WTC11 (cell line): Measurements from ENCODE around the gene PER1. TPM values are rescaled to one million over a fixed set of nuclear protein-coding genes. Genes with fewer than 3 reads are reported as not detected.
A peak's percentile ranks its signal among the peaks of the same experiment; 100 is the strongest.

Experiments
- ARID4B ChIP-seq: sonication (generic); formaldehyde crosslinking; IDR thresholded peaks from 2 replicates; pipeline ENCODE4 v1.8.0; 2023; ENCODE audit warnings: missing genetic modification reagents, mild to moderate bottlenecking, borderline replicate concordance
- ATF1 ChIP-seq: sonication (generic); formaldehyde crosslinking; IDR thresholded peaks from 2 replicates; pipeline ENCODE4 v1.8.1; 2023; ENCODE audit warnings: mild to moderate bottlenecking, moderate library complexity, missing genetic modification reagents
- CREM ChIP-seq: sonication (generic); formaldehyde crosslinking; IDR thresholded peaks from 2 replicates; pipeline ENCODE4 v1.8.1; 2022; ENCODE audit warnings: mild to moderate bottlenecking, missing genetic modification reagents, moderate library complexity
- E2F5 ChIP-seq: sonication (generic); formaldehyde crosslinking; IDR thresholded peaks from 2 replicates; pipeline ENCODE4 v1.8.1; 2022; ENCODE audit warnings: mild to moderate bottlenecking, moderate library complexity, missing genetic modification reagents
- ETV6 ChIP-seq: sonication (generic); formaldehyde crosslinking; IDR thresholded peaks from 2 replicates; pipeline ENCODE4 v1.8.1; 2022; ENCODE audit warnings: mild to moderate bottlenecking, missing genetic modification reagents
- GRHL2 ChIP-seq: fragments of 250-450 bp; sonication (Bioruptor Pico); IDR thresholded peaks from 2 replicates; pipeline ENCODE4 v1.8.0; 2022; ENCODE audit warnings: mild to moderate bottlenecking, moderate library complexity; ENCODE audit not compliant: insufficient replicate concordance, severe bottlenecking
- GTF2I ChIP-seq: fragments of 250-450 bp; sonication (Bioruptor Pico); conservative IDR thresholded peaks from 2 replicates; pipeline ENCODE4 v1.4.0; 2021; ENCODE audit warnings: mild to moderate bottlenecking
- HMGA2 ChIP-seq: fragments of 250-450 bp; sonication (Bioruptor Pico); IDR thresholded peaks from 2 replicates; pipeline ENCODE4 v1.4.0; 2021; ENCODE audit warnings: mild to moderate bottlenecking, moderate library complexity
- JUN ChIP-seq: sonication (generic); formaldehyde crosslinking; IDR thresholded peaks from 2 replicates; pipeline ENCODE4 v1.8.0; 2023; ENCODE audit warnings: mild to moderate bottlenecking, missing genetic modification reagents
- NFYB ChIP-seq: sonication (generic); formaldehyde crosslinking; conservative IDR thresholded peaks from 2 replicates; pipeline ENCODE4 v1.8.0; 2022; ENCODE audit warnings: low read depth, missing genetic modification reagents
- PRRX2 ChIP-seq: fragments of 250-450 bp; sonication (Bioruptor Pico); IDR thresholded peaks from 2 replicates; pipeline ENCODE4 v1.8.0; 2021; ENCODE audit warnings: mild to moderate bottlenecking
- STAT6 ChIP-seq: sonication (generic); formaldehyde crosslinking; conservative IDR thresholded peaks from 2 replicates; pipeline ENCODE4 v1.8.1; 2023; ENCODE audit warnings: mild to moderate bottlenecking, low read depth, missing genetic modification reagents, moderate library complexity
- TCF7 ChIP-seq: sonication (generic); formaldehyde crosslinking; IDR thresholded peaks from 2 replicates; pipeline ENCODE4 v1.8.0; 2022; ENCODE audit warnings: mild to moderate bottlenecking, low read depth, missing genetic modification reagents, moderate library complexity
- TP53 ChIP-seq: sonication (generic); formaldehyde crosslinking; IDR thresholded peaks from 2 replicates; pipeline ENCODE4 v1.8.1; 2023; ENCODE audit warnings: mild to moderate bottlenecking, missing genetic modification reagents
- ZBTB21 ChIP-seq: sonication (generic); formaldehyde crosslinking; IDR thresholded peaks from 2 replicates; pipeline ENCODE4 v1.8.1; 2023; ENCODE audit warnings: mild to moderate bottlenecking, missing genetic modification reagents, borderline replicate concordance
- ZNF232 ChIP-seq: sonication (generic); formaldehyde crosslinking; IDR thresholded peaks from 2 replicates; pipeline ENCODE4 v1.8.0; 2022; ENCODE audit warnings: mild to moderate bottlenecking, missing genetic modification reagents
- ZNF263 ChIP-seq: sonication (generic); formaldehyde crosslinking; IDR thresholded peaks from 2 replicates; pipeline ENCODE4 v1.8.1; 2022; ENCODE audit warnings: low read depth, mild to moderate bottlenecking, moderate library complexity, missing genetic modification reagents
- ZNF317 ChIP-seq: sonication (generic); formaldehyde crosslinking; IDR thresholded peaks from 2 replicates; pipeline ENCODE4 v1.8.1; 2023; ENCODE audit warnings: low read depth, mild to moderate bottlenecking, moderate library complexity, missing genetic modification reagents, borderline replicate concordance
- total RNA-seq: library from RNA; stranded (reverse); gene quantifications from 3 replicates; pipeline ENCODE4 v1.2.3, GENCODE V29; 2021
- TF ChIP-seq, protein P1 (sequence below): fragments of 250-450 bp; sonication (Bioruptor Pico); conservative IDR thresholded peaks from 2 replicates; pipeline ENCODE4 v1.9.0; 2021; ENCODE audit warnings: mild to moderate bottlenecking
- TF ChIP-seq, protein P2 (sequence below): sonication (generic); formaldehyde crosslinking; IDR thresholded peaks from 2 replicates; pipeline ENCODE4 v1.8.1; 2023; ENCODE audit warnings: mild to moderate bottlenecking, missing genetic modification reagents, moderate library complexity
- TF ChIP-seq, protein P3 (sequence below): fragments of 250-450 bp; sonication (Bioruptor Pico); IDR thresholded peaks from 2 replicates; pipeline ENCODE4 v1.9.0; 2021; ENCODE audit warnings: mild to moderate bottlenecking
- TF ChIP-seq, protein P4 (sequence below): fragments of 250-450 bp; sonication (Bioruptor Pico); IDR thresholded peaks from 2 replicates; pipeline ENCODE4 v1.8.0; 2021; ENCODE audit warnings: mild to moderate bottlenecking

Gene PER1
- total RNA-seq, 1 experiment from 2014 or later, result 46.9 TPM

DNA sequence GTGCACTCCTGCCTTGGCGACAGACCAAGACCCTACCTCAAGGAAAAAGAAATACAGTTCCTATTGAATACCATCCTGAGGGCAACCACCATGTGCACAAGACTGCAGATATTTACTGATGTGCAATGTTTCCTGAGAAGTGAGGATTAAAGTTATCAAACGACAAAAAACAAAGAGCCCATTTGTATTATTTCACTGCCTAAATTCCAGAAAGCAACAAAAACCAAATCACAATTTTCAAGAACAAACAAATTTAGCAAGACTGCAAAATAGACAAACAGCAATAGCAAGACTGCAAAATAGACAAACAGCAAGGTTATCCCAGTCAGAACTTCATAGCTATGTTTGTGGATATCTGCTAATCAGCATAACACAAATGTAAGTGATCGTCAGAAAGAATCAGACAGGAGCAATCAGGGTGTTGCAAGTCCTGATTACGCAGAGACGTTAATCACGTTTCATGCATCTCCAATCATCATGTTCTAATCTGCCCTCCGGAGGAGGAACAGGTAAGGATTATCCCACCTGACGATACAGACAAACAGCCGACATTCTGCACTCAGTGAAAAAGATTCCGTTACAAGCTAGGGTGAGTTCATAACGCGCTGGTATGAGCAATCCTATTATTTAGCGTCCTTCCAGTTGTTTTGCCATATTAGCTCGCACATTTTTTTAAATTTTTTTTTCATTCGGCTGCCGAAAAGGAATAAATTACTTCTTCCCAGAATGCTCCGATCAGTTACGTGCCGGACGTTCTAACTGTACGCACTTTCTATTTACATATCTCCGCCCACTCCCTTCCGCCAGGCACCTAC, 21.1 kb upstream of the PER1 start (continued):
- TF ChIP-seq, protein P1, sequence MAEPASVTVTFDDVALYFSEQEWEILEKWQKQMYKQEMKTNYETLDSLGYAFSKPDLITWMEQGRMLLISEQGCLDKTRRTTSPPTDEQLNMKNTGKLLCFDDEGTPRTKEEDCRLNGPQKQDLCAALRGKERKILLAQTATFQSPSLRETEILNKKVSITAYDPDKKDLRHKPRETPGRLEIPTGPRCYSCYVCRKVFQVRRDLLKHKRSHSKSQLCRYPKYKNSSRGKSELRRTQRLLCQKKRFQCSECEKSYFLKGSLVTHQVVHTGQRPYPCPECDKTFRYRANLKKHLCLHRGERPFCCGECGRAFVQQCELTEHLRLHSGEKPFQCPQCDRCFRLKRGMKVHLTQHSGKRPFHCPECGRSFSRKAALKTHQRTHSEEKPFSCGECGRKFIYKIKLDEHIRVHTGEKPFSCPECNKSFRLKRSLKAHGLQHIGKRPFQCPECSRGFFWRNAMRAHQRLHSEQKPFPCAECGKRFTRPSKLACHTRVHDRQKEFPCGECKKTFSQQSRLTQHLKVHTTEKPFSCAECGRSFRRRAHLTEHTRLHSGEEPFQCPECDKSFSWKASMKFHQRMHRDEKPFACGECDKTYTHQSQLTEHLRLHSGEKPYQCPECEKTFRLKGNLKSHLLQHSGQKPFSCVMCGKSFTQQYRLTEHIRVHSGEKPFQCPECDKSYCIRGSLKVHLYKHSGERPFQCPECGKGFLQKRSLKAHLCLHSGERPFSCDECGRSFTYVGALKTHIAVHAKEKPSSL (CRISPR knock-in tag), result peak; percentile 99
- TF ChIP-seq ATF1 (CRISPR knock-in tag) (peak; percentile 93), GTF2I (CRISPR knock-in tag) (no peak), PRRX2 (CRISPR knock-in tag) (peak; percentile 99), GRHL2 (no peak), STAT6 (CRISPR knock-in tag) (0 out of 2 replicates have a peak, but pooled peaks have one; percentile 92), E2F5 (0 out of 2 replicates have a peak, but pooled peaks have one; percentile 53), TP53 (CRISPR knock-in tag) (peak; percentile 94; the same call in 1 of the 2 replicates), ZNF232 (CRISPR knock-in tag) (peak; percentile 57; the same call in 1 of the 2 replicates), ETV6 (CRISPR knock-in tag) (peak; percentile 97), ZNF263 (peak; percentile 38; the same call in 1 of the 2 replicates), ZNF317 (0 out of 2 replicates have a peak, but pooled peaks have one; percentile 58), ZBTB21 (peak; percentile 94), CREM (CRISPR knock-in tag) (peak; percentile 86), TCF7 (no peak), NFYB (CRISPR knock-in tag) (peak; percentile 40; the same call in 1 of the 2 replicates), JUN (peak; percentile 97), ARID4B (CRISPR knock-in tag) (peak; percentile 98), HMGA2 (CRISPR knock-in tag) (no peak)
- TF ChIP-seq, protein P2, sequence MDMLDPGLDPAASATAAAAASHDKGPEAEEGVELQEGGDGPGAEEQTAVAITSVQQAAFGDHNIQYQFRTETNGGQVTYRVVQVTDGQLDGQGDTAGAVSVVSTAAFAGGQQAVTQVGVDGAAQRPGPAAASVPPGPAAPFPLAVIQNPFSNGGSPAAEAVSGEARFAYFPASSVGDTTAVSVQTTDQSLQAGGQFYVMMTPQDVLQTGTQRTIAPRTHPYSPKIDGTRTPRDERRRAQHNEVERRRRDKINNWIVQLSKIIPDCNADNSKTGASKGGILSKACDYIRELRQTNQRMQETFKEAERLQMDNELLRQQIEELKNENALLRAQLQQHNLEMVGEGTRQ (CRISPR knock-in tag), result peak; percentile 59
- TF ChIP-seq, protein P3, sequence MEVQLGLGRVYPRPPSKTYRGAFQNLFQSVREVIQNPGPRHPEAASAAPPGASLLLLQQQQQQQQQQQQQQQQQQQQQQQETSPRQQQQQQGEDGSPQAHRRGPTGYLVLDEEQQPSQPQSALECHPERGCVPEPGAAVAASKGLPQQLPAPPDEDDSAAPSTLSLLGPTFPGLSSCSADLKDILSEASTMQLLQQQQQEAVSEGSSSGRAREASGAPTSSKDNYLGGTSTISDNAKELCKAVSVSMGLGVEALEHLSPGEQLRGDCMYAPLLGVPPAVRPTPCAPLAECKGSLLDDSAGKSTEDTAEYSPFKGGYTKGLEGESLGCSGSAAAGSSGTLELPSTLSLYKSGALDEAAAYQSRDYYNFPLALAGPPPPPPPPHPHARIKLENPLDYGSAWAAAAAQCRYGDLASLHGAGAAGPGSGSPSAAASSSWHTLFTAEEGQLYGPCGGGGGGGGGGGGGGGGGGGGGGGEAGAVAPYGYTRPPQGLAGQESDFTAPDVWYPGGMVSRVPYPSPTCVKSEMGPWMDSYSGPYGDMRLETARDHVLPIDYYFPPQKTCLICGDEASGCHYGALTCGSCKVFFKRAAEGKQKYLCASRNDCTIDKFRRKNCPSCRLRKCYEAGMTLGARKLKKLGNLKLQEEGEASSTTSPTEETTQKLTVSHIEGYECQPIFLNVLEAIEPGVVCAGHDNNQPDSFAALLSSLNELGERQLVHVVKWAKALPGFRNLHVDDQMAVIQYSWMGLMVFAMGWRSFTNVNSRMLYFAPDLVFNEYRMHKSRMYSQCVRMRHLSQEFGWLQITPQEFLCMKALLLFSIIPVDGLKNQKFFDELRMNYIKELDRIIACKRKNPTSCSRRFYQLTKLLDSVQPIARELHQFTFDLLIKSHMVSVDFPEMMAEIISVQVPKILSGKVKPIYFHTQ (CRISPR knock-in tag), result peak; percentile 99
- TF ChIP-seq, protein P4, sequence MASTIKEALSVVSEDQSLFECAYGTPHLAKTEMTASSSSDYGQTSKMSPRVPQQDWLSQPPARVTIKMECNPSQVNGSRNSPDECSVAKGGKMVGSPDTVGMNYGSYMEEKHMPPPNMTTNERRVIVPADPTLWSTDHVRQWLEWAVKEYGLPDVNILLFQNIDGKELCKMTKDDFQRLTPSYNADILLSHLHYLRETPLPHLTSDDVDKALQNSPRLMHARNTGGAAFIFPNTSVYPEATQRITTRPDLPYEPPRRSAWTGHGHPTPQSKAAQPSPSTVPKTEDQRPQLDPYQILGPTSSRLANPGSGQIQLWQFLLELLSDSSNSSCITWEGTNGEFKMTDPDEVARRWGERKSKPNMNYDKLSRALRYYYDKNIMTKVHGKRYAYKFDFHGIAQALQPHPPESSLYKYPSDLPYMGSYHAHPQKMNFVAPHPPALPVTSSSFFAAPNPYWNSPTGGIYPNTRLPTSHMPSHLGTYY (CRISPR knock-in tag), result peak; percentile 99
